Pancreas (tissue), 10 donors: ENCODE measurements around the gene ARID5B. TPM values are rescaled to one million over a fixed set of nuclear protein-coding genes. Genes with fewer than 3 reads are reported as not detected.

ENCODE experiments used
- ATAC-seq, 4 donors: fragments of 200-7000 bp; cut with Tn5 transposase; one replicate each; pipeline versions ENCODE4 v1.8.0 to v1.9.1; 2020; ENCODE audit warnings: mild to moderate bottlenecking in 4 of 4, moderate library complexity in 4 of 4
- DNase-seq, 6 donors: peaks; one replicate each; pipeline ENCODE4 v3.0.0-alpha.2; 2020
- FAIRE-seq: peaks from 2 replicates; lab custom pipeline; 2012; peaks lifted over from hg19 to GRCh38; lab: Jason Lieb, UNC
- H3K27ac ChIP-seq, 4 donors: fragments of 200-600 bp; sonication (generic); 1 replicate in 3 of 4; 2 replicates in 1 of 4; pipeline versions ENCODE4 v1.5.0 to v1.8.0; 2020
- H3K27me3 ChIP-seq, 4 donors: fragments of 200-600 bp; one replicate each; pipeline ENCODE4 v1.8.0; 2021
- H3K36me3 ChIP-seq, 3 donors: fragments of 200-600 bp; sonication (generic) in 1 of 3; one replicate each; pipeline versions ENCODE4 v1.5.0 to v1.8.0; 2020 to 2021
- H3K4me1 ChIP-seq, 3 donors: fragments of 200-600 bp; one replicate each; pipeline ENCODE4 v1.8.0; 2021
- H3K4me3 ChIP-seq, 4 donors: fragments of 200-600 bp; sonication (generic) in 2 of 4; one replicate each; pipeline versions ENCODE4 v1.5.0 to v1.8.0; 2020 to 2021
- H3K9me3 ChIP-seq, 4 donors: fragments of 200-600 bp; one replicate each; pipeline ENCODE4 v1.8.0; 2021
- WGBS, 2 donors: extraction: QIAGEN DNeasy Blood & Tissue Kit; methylation state at CpG; one replicate each; pipeline ENCODE4 v1.1.7; 2013; 5-methylcytosine and 5-hydroxymethylcytosine counted together
- intact Hi-C, 3 donors: fragments of 100-400 bp; cut with DNase I; formaldehyde crosslinking; loops; one replicate each; pipeline versions ENCODE4 v1.11.1 to v1.14.2; 2022
- polyA plus RNA-seq, 2 donors: library from polyadenylated mRNA; stranded (reverse); fragments of 200-250 nt; gene quantifications; one replicate each; pipeline ENCODE4 v1.2.3, GENCODE V29; 2013
- total RNA-seq, 6 donors: library from RNA; stranded (reverse); fragmentation: NEBNext Ultra II Directional in 4 of 6; extraction: Animal tissue kit (Norgen Biotek cat#: 25700) in 4 of 6; gene quantifications; one replicate each; pipeline versions ENCODE4 v1.2.1 to v1.2.4, GENCODE V29; 2021 to 2023
- TF ChIP-seq, protein P1 (sequence below), 4 donors: fragments of 200-600 bp; sonication (generic) in 3 of 4; IDR thresholded peaks; one replicate each; pipeline versions ENCODE4 v1.5.0 to v1.8.0; 2021; ENCODE audit warnings: antibody characterized with exemption in 4 of 4
- donor health status: healthy with polysubstance abuse.
- donor health status: DM: no; HTN: no; CAD: no; lungs with moderate emphysema.
- donor health status: DM: no; HTN: no; CAD: no.
- donor health status: control.
- donor health status: control.
- donor health status: Bipolar disorder and iron deficiency.
- donor health status: DM: yes; HTN: yes; CAD: no.
- donor health status: DM: no; HTN: no; CAD: no.
- donor health status: DM: no; HTN: no; CAD: no.
- donor health status: DM: yes; HTN: yes; CAD: no.

Gene ARID5B
- total and polyA plus RNA-seq, 8 donors: 2.6 to 13.0 (median 5.0) TPM

GRCh38 chr10:62037166-62037831 is 135.8 kb downstream of the ARID5B start:
- ATAC-seq: peak in 3 of 4 donors; percentile 17 to 51 (median 26)
- TF ChIP-seq, protein P1, sequence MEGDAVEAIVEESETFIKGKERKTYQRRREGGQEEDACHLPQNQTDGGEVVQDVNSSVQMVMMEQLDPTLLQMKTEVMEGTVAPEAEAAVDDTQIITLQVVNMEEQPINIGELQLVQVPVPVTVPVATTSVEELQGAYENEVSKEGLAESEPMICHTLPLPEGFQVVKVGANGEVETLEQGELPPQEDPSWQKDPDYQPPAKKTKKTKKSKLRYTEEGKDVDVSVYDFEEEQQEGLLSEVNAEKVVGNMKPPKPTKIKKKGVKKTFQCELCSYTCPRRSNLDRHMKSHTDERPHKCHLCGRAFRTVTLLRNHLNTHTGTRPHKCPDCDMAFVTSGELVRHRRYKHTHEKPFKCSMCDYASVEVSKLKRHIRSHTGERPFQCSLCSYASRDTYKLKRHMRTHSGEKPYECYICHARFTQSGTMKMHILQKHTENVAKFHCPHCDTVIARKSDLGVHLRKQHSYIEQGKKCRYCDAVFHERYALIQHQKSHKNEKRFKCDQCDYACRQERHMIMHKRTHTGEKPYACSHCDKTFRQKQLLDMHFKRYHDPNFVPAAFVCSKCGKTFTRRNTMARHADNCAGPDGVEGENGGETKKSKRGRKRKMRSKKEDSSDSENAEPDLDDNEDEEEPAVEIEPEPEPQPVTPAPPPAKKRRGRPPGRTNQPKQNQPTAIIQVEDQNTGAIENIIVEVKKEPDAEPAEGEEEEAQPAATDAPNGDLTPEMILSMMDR (IDR thresholded peaks at IDR 0.05): no peak
- intact Hi-C loops: loop anchor here in 1 of 3 donors (5.0 kb wide), 1 partner anchor 215 kb away; no protein-coding TSS in a partner anchor
- no peak for FAIRE-seq
- no peak for DNase-seq
- WGBS, 2 donors: 57 to 60% methylated on average over 8 of the region's 8 CpGs
- Histone ChIP-seq H3K36me3 (no peaks in the 10 kb centered on the region), H3K27ac (peak overlapping the region in 3 of 4 donors; percentile 6 to 37 (median 8)), H3K9me3 (no peaks in the 10 kb centered on the region), H3K4me3 (no peak overlapping the region), H3K27me3 (no peaks in the 10 kb centered on the region), H3K4me1 (peaks cover 8 to 19% (median 18%) of the 10 kb centered on the region in 3 donors)

- DNase-seq (no peak), FAIRE-seq (peak; percentile 71), ATAC-seq (peak; percentile 22 to 56 (median 44))
- no peak overlapping the region for H3K4me3 ChIP-seq
- no peaks in the 10 kb centered on the region for H3K9me3 ChIP-seq
- H3K27me3 ChIP-seq: no peaks in the 10 kb centered on the region
- H3K4me1 ChIP-seq: peaks cover 8 to 19% (median 18%) of the 10 kb centered on the region in 3 donors
- TF ChIP-seq, protein P1 (IDR thresholded peaks at IDR 0.05): no peak
- peak overlapping the region in 3 of 4 donors; percentile 6 to 37 (median 8) for H3K27ac ChIP-seq
- no peaks in the 10 kb centered on the region for H3K36me3 ChIP-seq
- intact Hi-C loops: loop anchor here in 1 of 3 donors (5.0 kb wide), 1 partner anchor 214 kb away; no protein-coding TSS in a partner anchor
These were observed 136.6 kb downstream of the ARID5B start for GRCh38 chr10:62037890-62038608.

DNA sequence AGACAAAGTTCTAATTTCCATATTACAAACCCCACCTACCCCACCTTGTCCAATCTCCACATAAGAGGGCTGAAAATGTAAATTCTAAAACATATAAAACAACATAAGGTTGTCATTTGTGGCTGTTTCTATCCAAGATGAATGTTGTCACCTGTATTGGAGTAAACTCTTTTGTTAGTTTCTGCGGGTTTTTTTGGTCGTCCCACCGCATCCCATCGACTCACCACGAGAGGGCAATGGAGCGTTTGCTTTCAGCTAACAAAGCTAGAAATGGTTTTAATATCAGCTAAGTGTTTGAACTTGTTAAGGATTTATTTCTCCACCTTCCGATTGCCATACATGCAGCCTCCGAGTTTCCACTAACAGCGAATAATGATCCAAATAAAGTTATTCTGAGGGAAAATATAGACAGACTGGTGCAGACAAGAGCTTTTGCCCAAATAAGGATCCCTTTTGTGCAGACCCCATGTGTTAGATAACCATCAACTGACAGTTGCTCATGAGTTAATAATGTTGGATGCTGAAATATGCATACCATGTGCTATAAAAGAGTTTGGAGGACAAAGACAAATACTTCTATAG is 137.2 kb downstream of the ARID5B start:
- H3K4me1 ChIP-seq: peaks cover 8 to 19% (median 18%) of the 10 kb centered on the region in 3 donors
- H3K27ac ChIP-seq: peak overlapping the region in 1 of 4 donors; percentile 14
- 1 to 2% methylated on average over 9 of the region's 9 CpGs for WGBS, 2 donors
- no peaks in the 10 kb centered on the region for H3K9me3 ChIP-seq
- no peaks in the 10 kb centered on the region for H3K27me3 ChIP-seq
- FAIRE-seq (peak; percentile 67), DNase-seq (peak in 5 of 6 donors; percentile 36 to 75 (median 57)), ATAC-seq (peak; percentile 66 to 89 (median 87))
- H3K4me3 ChIP-seq: no peak overlapping the region
- intact Hi-C loops: loop anchor here in 1 of 3 donors (5.0 kb wide), 1 partner anchor 214 kb away; no protein-coding TSS in a partner anchor
- TF ChIP-seq, protein P1 (IDR thresholded peaks at IDR 0.05): peak; percentile 40 to 69 (median 61)
- no peaks in the 10 kb centered on the region for H3K36me3 ChIP-seq

DNA sequence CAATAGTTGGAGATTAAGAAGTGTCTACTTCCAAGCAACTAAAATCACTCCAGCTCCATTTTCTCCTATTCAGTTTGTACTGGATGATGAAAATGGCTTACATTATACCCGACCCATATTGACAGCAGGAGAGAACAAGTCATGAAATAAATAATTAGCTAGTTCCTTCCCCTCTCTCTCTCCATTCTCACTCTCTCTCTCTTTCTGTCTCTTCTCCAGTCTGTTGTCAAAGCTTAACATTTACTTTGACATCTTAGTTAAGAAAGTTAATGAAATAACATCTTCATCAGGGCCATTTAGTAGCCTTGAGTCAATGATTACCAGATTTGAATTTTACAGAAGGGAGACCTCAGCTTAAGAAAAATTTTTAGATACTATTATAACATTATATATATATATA is 138.5 kb downstream of the ARID5B start:
- FAIRE-seq: no peak
- Histone ChIP-seq H3K4me3 (no peak overlapping the region), H3K27ac (no peak overlapping the region), H3K4me1 (peaks cover 8 to 19% (median 18%) of the 10 kb centered on the region in 3 donors), H3K36me3 (no peaks in the 10 kb centered on the region), H3K9me3 (no peaks in the 10 kb centered on the region), H3K27me3 (no peaks in the 10 kb centered on the region)
- TF ChIP-seq, protein P1 (IDR thresholded peaks at IDR 0.05): no peak
- 54 to 69% methylated on average over 1 of the region's 1 CpG for WGBS, 2 donors
- intact Hi-C loops: loop anchor here in 1 of 3 donors (5.0 kb wide), 1 partner anchor 212 kb away; no protein-coding TSS in a partner anchor
- DNase-seq: no peak
- no peak for ATAC-seq
